HFFc6 (cell line): ENCODE data around the gene CABLES1. TPM values are rescaled to one million over a fixed set of nuclear protein-coding genes. Genes with fewer than 3 reads are reported as not detected.
"Not testable (repeated sequence)": the region's sequence is repeated elsewhere in the genome, so short reads cannot be mapped to it uniquely, and the experiment has no call there.

ENCODE experiments used
- DNase-seq: peaks from one replicate; pipeline ENCODE4 v3.0.0-alpha.2; 2018
- H3K27ac Mint-ChIP-seq: 2 replicates; pipeline ENCODE4 v1.8.0; 2020; ENCODE audit warnings: mild to moderate bottlenecking, mixed read lengths
- H3K27me3 Mint-ChIP-seq: 2 replicates; pipeline ENCODE4 v1.8.0; 2021; ENCODE audit warnings: mild to moderate bottlenecking, moderate library complexity, mixed read lengths; ENCODE audit not compliant: insufficient read depth
- H3K36me3 Mint-ChIP-seq: 2 replicates; pipeline ENCODE4 v1.8.0; 2021; ENCODE audit warnings: low read depth, mixed read lengths
- H3K4me1 Mint-ChIP-seq: 2 replicates; pipeline ENCODE4 v1.8.0; 2020; ENCODE audit warnings: low read depth, mixed read lengths
- H3K4me3 Mint-ChIP-seq: 2 replicates; pipeline ENCODE4 v1.8.0; 2020; ENCODE audit warnings: mild to moderate bottlenecking, moderate library complexity, mixed read lengths
- H3K9me3 Mint-ChIP-seq: 2 replicates; pipeline ENCODE4 v1.8.0; 2020; ENCODE audit warnings: mild to moderate bottlenecking, mixed read lengths
- CTCF ChIP-seq: fragments of 200-600 bp; sonication (generic); IDR thresholded peaks from 2 replicates; pipeline ENCODE4 v1.5.0; 2021; ENCODE audit warnings: antibody characterized with exemption, mild to moderate bottlenecking
- total RNA-seq, 6 experiments: library from RNA; stranded (reverse); fragmentation: NEBNext Ultra II Directional; extraction: Animal tissue kit (Norgen Biotek cat#: 25700); gene quantifications; 2 replicates in 1 of 6; 3 replicates in 5 of 6; pipeline ENCODE4 v1.2.3, GENCODE V29; 2021

CABLES1 gene
- total RNA-seq, 6 experiments from 2014 or later, result 6.2 to 9.3 (median 8.5) TPM

GRCh38 chr18:23107718-23108117 is 27.6 kb upstream of the CABLES1 start:
- Mint-ChIP-seq H3K4me1 (peaks cover 23% of the 10 kb centered on the region), H3K9me3 (peaks cover 13% of the 10 kb centered on the region), H3K27ac (peak overlapping the region; percentile 94), H3K36me3 (peaks cover 11% of the 10 kb centered on the region), H3K4me3 (peak overlapping the region; percentile 47), H3K27me3 (peaks cover 6% of the 10 kb centered on the region)
- no peak for DNase-seq
- TF ChIP-seq CTCF, result no peak

GRCh38 chr18:23108496-23108895 is 26.8 kb upstream of the CABLES1 start:
- no peak overlapping the region for H3K4me3 Mint-ChIP-seq
- no peak overlapping the region for H3K27ac Mint-ChIP-seq
- peaks cover 12% of the 10 kb centered on the region for H3K36me3 Mint-ChIP-seq
- DNase-seq, result no peak
- peaks cover 14% of the 10 kb centered on the region for H3K9me3 Mint-ChIP-seq
- peaks cover 23% of the 10 kb centered on the region for H3K4me1 Mint-ChIP-seq
- no peak for TF ChIP-seq CTCF
- H3K27me3 Mint-ChIP-seq, result peaks cover 6% of the 10 kb centered on the region

GRCh38 chr18:23109163-23109562 is 26.1 kb upstream of the CABLES1 start:
- H3K9me3 Mint-ChIP-seq, result peaks cover 14% of the 10 kb centered on the region
- H3K27ac Mint-ChIP-seq, H3K4me3 Mint-ChIP-seq, H3K27me3 Mint-ChIP-seq, DNase-seq: not testable (repeated sequence)
- H3K4me1 Mint-ChIP-seq, result peaks cover 29% of the 10 kb centered on the region
- peaks cover 12% of the 10 kb centered on the region for H3K36me3 Mint-ChIP-seq

GRCh38 chr18:23113576-23113975 is 21.7 kb upstream of the CABLES1 start:
- H3K9me3 Mint-ChIP-seq, result peaks cover 14% of the 10 kb centered on the region

GRCh38 chr18:23114171-23114881 is 21.0 kb upstream of the CABLES1 start:
- peaks cover 12% of the 10 kb centered on the region for H3K36me3 Mint-ChIP-seq
- H3K9me3 Mint-ChIP-seq, result peaks cover 14% of the 10 kb centered on the region
- H3K4me3 Mint-ChIP-seq, result peak overlapping the region; percentile 1; the same call in 1 of the 2 replicates
- H3K4me1 Mint-ChIP-seq, result peaks cover 31% of the 10 kb centered on the region
- TF ChIP-seq CTCF, result no peak
- no peak for DNase-seq
- H3K27me3 Mint-ChIP-seq, result peaks cover 4% of the 10 kb centered on the region
- H3K27ac Mint-ChIP-seq, result peak overlapping the region; percentile 92

More at GRCh38 chr18:23113576-23113975, 21.7 kb upstream of the CABLES1 start:
- Mint-ChIP-seq H3K4me3 (no peak overlapping the region), H3K36me3 (peaks cover 12% of the 10 kb centered on the region), H3K4me1 (peaks cover 31% of the 10 kb centered on the region), H3K27ac (no peak overlapping the region), H3K27me3 (peaks cover 4% of the 10 kb centered on the region)
- TF ChIP-seq CTCF, result no peak
- no peak for DNase-seq

GRCh38 chr18:23114911-23115310 is 20.4 kb upstream of the CABLES1 start:
- Mint-ChIP-seq H3K27me3 (peaks cover 4% of the 10 kb centered on the region), H3K36me3 (peaks cover 12% of the 10 kb centered on the region), H3K27ac (peak overlapping the region; percentile 92), H3K9me3 (peaks cover 14% of the 10 kb centered on the region), H3K4me1 (peaks cover 31% of the 10 kb centered on the region), H3K4me3 (peak overlapping the region; percentile 1; the same call in 1 of the 2 replicates)
- TF ChIP-seq CTCF, result no peak
- no peak for DNase-seq
